ENCODE measurements around the gene MARVELD1. TPM values are rescaled to one million over a fixed set of nuclear protein-coding genes. Genes with fewer than 3 reads are reported as not detected.

Gene MARVELD1
- total RNA-seq, 2 donors from 2014 or later, result 32.8 to 35.3 TPM

DNA sequence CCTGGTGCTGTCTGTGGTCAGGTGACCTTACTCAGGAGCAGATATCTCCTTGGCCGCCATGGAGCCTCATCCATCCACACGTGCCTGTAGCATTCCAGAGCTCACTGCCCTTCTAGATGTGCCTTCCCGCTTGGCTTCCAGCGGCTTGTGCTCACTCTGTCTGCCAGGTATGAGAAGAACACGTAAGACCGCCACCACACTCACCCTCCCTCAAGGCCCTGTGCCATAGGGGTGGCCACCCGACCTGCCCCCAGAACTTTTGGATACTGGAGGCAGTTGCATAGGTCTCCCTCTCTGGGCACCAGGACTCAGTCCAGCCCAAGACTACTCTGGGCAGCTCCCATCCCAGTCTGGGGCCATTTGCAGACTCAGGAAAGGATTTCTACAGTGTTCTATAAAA lies 4.1 kb downstream of the MARVELD1 start:
- DNase-seq (ENCODE audit: low spot score), result no peak
- Histone ChIP-seq H3K27me3 (replicated peaks; ENCODE audit: insufficient read depth) (no peaks in the 10 kb centered on the region), H3K4me3 (no peak overlapping the region), H3K36me3 (no peaks in the 10 kb centered on the region), H3K27ac (peak overlapping the region; percentile 71 to 73), H3K9me3 (no peaks in the 10 kb centered on the region), H3K4me1 (replicated peaks) (peaks cover 9% of the 10 kb centered on the region)
- intact Hi-C loops (cut with DNase I), result no loop called here
- WGBS, result 86% methylated on average over 7 of the region's 7 CpGs
- TF ChIP-seq POLR2AphosphoS5 (IDR thresholded peaks at IDR 0.05) (no peak), POLR2A (IDR thresholded peaks at IDR 0.05) (no peak)
- TF ChIP-seq, protein P1, sequence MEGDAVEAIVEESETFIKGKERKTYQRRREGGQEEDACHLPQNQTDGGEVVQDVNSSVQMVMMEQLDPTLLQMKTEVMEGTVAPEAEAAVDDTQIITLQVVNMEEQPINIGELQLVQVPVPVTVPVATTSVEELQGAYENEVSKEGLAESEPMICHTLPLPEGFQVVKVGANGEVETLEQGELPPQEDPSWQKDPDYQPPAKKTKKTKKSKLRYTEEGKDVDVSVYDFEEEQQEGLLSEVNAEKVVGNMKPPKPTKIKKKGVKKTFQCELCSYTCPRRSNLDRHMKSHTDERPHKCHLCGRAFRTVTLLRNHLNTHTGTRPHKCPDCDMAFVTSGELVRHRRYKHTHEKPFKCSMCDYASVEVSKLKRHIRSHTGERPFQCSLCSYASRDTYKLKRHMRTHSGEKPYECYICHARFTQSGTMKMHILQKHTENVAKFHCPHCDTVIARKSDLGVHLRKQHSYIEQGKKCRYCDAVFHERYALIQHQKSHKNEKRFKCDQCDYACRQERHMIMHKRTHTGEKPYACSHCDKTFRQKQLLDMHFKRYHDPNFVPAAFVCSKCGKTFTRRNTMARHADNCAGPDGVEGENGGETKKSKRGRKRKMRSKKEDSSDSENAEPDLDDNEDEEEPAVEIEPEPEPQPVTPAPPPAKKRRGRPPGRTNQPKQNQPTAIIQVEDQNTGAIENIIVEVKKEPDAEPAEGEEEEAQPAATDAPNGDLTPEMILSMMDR (IDR thresholded peaks at IDR 0.05), result no peak

DNA sequence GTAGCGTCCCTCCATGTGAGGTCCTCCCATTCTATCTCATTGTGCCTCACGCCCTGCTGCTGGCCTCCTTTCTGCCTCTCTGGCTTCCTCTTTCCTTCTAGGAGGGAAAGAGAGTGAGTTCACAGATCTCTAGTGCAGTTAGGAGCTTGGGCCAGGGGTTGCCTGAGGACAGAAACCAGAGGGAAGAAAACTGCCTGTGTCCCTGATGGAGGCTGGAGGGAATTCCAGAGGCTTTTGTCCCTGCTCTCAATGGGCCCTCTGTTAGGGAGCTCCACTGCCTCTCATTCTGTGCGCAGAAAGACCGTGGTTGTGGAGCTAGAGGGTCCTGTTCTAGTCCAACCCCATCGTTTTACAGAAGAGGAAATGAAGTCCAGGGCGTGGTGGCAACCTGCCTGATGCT lies 4.6 kb downstream of the MARVELD1 start:
- peaks cover 9% of the 10 kb centered on the region for H3K4me1 ChIP-seq (replicated peaks)
- DNase-seq (ENCODE audit: low spot score), result no peak
- H3K36me3 ChIP-seq, result no peaks in the 10 kb centered on the region
- H3K27ac ChIP-seq, result peak overlapping the region; percentile 71 to 73
- H3K4me3 ChIP-seq, result no peak overlapping the region
- H3K27me3 ChIP-seq (replicated peaks; ENCODE audit: insufficient read depth), result no peaks in the 10 kb centered on the region
- intact Hi-C loops (cut with DNase I), result no loop called here
- TF ChIP-seq POLR2A (IDR thresholded peaks at IDR 0.05) (no peak), POLR2AphosphoS5 (IDR thresholded peaks at IDR 0.05) (no peak)
- TF ChIP-seq, protein P1 (IDR thresholded peaks at IDR 0.05), result no peak
- 44% methylated on average over 6 of the region's 6 CpGs for WGBS
- no peaks in the 10 kb centered on the region for H3K9me3 ChIP-seq

GRCh38 chr10:97718659-97719142 lies 5.2 kb downstream of the MARVELD1 start:
- H3K4me1 ChIP-seq (replicated peaks), result peaks cover 9% of the 10 kb centered on the region
- TF ChIP-seq, protein P1 (IDR thresholded peaks at IDR 0.05), result no peak
- peak; percentile 95 for TF ChIP-seq POLR2AphosphoS5 (IDR thresholded peaks at IDR 0.05)
- TF ChIP-seq POLR2A (IDR thresholded peaks at IDR 0.05), result no peak
- no peaks in the 10 kb centered on the region for H3K9me3 ChIP-seq
- 12% methylated on average over 8 of the region's 8 CpGs for WGBS
- peak; percentile 92 for DNase-seq (ENCODE audit: low spot score)
- no peak overlapping the region for H3K4me3 ChIP-seq
- H3K27me3 ChIP-seq (replicated peaks; ENCODE audit: insufficient read depth), result no peaks in the 10 kb centered on the region
- no peaks in the 10 kb centered on the region for H3K36me3 ChIP-seq
- peak overlapping the region; percentile 71 to 73 for H3K27ac ChIP-seq
- intact Hi-C loops (cut with DNase I), result no loop called here

DNA sequence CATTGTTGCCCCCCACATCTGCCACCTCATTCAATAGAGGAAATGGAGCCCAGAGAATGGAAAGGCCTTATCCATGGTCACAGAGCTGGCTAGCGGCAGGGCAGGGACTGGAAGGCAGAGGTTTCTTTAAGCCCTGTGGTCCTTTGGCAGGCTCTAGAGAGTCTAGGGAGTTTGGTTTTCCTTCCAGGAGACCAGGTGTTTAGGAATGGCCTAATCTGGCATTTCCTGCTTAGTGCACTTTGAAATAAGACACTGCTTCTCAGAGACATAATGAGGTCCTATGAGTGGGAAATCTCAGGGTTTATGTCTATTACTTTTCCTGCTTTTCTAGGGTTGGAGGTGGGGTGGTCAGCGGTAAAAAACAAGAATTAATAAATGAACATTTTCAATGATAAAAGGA lies 6.1 kb downstream of the MARVELD1 start:
- no peaks in the 10 kb centered on the region for H3K9me3 ChIP-seq
- no peaks in the 10 kb centered on the region for H3K36me3 ChIP-seq
- TF ChIP-seq POLR2AphosphoS5 (IDR thresholded peaks at IDR 0.05) (no peak), POLR2A (IDR thresholded peaks at IDR 0.05) (no peak)
- TF ChIP-seq, protein P1 (IDR thresholded peaks at IDR 0.05), result no peak
- WGBS, result 72% methylated on average over 2 of the region's 2 CpGs
- H3K27me3 ChIP-seq (replicated peaks; ENCODE audit: insufficient read depth), result no peaks in the 10 kb centered on the region
- H3K27ac ChIP-seq, result peak overlapping the region; percentile 71 to 73
- DNase-seq (ENCODE audit: low spot score), result no peak
- peaks cover 9% of the 10 kb centered on the region for H3K4me1 ChIP-seq (replicated peaks)
- H3K4me3 ChIP-seq, result no peak overlapping the region
- intact Hi-C loops (cut with DNase I), result no loop called here

Measured in prostate gland (tissue), 2 donors.